NCI-H128 (cell line): Measurements from ENCODE around the gene TMEM97.
A peak's percentile ranks its signal among the peaks of the same experiment; 100 is the strongest.

Source experiments
- DNase-seq: peaks from one replicate; lab custom pipeline; 2025; ENCODE audit not compliant: unreplicated experiment; lab: John Stamatoyannopoulos, UW

The TMEM97 gene

DNA sequence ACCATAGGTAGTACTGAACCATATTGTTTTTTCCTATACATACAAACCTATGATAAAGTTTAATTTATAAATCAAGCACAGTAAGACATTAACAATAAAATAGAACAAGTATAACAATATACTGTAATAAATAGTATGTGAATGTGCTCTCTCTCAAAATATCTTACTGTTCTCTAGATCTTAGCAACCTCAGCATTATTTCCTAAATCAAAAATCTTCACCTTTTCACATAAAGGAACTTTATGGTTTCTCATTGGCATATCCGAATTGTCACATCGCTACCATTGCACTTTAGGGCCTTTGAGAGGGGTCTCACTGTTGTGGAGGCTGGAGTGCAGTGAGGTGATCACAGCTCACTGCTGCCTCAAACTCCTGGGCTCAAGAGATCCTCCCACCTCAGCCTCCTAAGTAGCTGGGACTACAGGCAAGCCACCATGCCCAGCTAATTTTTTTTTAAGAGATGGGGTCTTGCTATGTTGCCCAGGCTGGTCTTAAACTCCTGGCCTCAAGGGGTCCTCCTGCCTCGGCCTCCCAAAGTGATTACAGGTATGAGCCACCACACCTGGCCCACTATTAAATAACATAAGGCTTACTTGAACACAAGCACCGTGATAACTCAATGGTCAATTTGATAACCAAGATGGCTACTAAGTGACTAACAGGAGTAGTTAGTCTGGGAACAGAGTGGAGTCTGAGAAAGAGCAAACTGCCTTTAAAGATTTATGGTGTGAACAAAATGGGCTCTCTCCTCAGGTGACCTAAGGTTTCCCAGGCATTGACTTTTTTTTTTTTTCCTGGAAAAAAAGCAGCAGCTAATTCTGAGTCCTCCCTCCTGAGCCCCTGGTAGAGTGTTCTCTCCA, 2.9 kb upstream of the TMEM97 start:
- no peak for DNase-seq

- no peak for DNase-seq
Observed at GRCh38 chr17:28317099-28317965, 1.7 kb upstream of the TMEM97 start.

DNA sequence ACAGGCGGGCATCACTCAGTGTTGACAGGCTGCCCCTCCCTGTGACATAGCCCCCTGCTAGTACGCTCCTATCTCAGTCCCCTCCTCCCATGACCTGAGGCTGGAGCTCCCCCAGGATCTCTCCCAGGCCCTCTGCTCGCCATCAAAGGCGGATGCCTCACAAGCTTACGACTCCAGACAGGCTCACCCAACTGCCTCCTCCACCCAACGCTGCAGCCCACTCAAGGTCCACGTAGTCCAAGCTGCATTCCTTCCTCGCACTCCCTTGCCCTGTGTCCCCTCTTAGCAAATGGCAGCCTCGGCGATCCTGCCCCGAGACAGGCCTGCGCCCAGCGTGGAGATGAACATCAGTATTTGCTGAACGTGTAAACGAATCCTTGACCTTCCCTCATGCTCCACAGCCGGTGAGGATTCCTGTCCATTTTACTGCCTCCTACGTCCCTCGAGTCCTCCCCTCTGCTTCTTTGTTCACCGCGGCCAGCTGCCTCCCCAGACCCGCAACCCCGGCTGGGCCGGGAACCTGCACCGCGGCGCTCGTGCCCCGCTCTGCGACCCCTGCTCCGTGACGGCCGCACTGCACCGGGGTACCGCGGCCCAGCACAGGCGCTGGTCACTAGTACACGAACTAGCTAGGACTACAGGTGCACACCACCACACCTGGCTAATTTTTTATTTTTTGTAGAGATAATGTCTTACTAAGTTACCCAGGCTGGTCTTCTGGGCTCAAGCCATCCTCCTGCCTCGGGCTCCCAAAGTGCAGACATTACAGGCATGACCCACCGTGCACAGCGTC, 838 bp upstream of the TMEM97 start:
- DNase-seq: no peak

GRCh38 chr17:28319598-28319935, 567 bp downstream of the TMEM97 start:
- DNase-seq: no peak

DNA sequence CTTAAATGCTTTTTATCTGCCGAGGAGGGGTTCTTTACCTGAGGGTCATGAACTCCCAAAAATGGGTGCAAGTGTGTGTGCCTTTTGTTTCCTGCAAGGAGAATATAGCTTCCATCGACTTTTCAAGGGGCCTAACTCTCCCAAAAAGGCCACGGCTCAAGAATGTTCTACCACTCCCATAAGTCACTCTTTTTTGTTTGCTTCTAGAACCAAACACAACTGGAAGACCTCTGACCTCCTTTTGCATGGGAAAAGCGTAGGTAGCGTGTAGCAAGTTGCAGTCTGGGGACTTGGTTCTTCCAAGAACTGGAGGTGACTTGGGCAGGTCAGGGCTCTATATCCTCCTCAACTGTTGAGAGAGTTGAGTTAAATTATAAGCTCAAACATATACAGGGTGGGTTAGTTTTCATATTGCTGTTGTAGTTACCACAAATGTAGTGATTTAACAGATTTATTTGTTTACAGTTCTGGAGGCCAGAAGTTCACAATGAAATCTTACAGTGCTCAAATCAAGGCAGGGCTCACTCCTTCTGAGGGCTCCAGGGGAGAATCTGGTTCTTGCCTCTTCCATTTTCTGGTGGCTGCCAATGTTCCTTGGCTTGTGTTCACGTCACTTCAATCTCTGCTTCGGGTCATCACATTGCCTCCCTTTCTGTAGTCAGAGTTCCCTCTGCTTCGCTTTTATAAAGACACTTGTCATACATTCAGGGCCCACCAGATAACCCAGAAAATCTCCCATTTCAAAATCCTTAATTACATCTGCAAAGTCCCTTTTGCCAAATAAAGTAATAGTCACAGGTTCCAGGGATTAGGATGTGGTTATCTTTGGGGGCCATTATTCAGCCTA, 1.4 kb downstream of the TMEM97 start:
- no peak for DNase-seq

- DNase-seq: no peak
Observed at GRCh38 chr17:28324267-28324745, 5.3 kb downstream of the TMEM97 start.

DNA sequence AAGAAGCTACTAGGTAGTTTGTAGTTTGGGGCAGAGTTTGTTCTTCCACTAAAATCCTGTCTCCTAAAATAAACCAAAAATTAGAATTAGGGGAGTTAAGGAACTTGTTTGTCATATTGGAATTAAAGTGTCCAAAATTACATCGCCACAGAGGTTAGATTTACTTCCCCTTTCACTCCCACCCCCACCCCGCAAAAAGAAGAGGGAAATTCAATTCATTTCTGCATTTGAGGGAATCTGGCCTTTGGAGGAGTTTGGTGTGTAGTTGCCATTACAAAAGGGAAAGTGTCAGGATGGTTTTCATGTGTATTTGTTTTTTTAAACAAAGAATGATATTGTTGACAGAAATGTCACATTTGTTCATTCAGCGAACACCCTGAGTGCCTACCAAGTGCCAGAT, 5.8 kb downstream of the TMEM97 start:
- no peak for DNase-seq

GRCh38 chr17:28325211-28325610, 6.2 kb downstream of the TMEM97 start:
- DNase-seq: no peak

- no peak for DNase-seq
Observed at GRCh38 chr17:28326114-28326513, 7.1 kb downstream of the TMEM97 start.

DNA sequence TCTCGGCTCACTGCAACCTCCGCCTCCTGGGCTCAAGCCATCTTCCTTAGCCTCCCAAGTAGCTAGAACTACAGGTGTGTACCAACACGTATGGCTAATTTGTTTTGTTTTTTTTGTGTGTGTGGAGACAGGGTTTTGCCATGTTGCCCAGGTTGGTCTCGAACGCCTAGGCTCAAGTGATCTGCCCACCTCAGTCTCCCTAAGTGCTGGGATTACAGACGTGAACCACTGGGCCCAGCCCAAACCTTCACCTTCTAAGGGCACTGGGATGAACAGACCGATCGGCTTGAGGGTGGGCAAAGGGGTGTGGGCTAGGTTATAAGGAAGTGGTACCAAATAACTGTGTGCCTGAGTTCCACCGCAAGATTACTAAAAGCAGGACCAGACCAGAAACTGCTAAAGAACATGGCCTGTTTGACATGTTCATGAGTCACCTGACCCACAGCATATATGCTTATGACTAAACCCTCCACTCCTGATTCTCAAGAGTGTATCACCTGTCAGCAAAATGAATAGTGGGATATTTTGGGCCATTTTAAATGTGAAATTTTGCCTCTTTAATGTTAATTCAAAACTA, 8.1 kb downstream of the TMEM97 start:
- DNase-seq: no peak

DNA sequence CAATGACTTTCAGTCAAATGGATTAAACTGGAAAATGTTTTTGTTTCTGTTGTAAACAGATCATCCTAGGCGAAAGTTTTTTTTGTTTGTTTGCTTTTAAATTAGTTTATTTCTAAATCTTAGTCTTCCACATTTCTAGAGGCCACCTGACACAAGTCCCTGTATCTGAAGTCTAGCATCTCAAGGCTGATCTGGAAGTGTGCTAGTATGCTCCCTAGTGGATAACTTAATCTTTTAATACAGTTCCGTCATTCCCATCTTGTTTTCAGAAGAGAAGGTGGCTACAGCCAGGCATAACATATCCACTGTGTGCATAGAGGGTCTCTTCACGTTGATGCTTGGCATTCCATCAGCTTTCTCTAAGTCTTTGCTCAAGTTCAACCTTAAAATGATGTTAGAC, 8.7 kb downstream of the TMEM97 start:
- no peak for DNase-seq

- no peak for DNase-seq
Observed at GRCh38 chr17:28328325-28328724, 9.3 kb downstream of the TMEM97 start.

DNA sequence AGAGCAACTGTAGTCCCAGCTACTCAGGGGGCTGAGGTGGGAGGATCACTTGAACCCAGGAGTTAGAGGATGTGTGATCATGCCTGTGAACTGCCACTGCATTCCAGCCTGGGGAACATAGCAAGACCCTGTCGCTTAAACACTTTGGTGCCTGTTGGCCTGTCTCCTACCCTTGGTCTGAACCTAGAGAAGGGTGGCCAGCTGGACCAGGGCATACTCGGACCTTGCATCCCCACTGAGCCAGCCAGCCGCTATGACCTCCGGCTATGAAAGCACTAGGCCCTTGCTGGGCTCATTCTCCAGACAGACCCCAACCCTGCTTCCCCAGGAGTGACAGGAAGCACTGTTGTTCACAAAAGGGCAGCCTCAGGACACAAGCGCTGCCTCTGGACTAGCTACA, 11.7 kb downstream of the TMEM97 start:
- no peak for DNase-seq

DNA sequence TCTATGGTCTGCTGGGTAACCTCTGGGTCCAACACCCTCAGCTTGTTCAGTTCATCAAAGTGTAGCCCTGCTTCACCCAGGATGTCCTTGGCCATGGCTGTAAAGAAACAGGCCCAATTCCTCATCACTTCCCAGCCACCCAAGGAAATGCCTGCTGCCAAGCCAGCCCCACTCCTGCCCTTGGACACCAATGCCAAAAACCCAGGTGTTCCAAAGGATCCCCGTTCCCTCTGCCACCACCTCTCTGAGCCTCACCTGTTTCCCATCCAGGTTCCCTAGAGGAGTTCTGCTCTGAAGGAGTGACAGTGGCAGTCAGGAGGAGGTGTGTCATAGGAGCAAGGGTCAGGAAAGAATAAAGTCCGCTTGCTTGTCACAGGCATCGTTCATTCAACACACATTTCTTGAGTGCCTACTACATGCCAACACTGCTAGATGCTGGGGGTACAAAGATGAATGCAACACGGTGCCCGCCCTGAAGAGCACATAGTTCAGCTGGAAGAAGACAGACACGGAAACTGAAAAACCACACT, 13.0 kb downstream of the TMEM97 start:
- DNase-seq: no peak

DNA sequence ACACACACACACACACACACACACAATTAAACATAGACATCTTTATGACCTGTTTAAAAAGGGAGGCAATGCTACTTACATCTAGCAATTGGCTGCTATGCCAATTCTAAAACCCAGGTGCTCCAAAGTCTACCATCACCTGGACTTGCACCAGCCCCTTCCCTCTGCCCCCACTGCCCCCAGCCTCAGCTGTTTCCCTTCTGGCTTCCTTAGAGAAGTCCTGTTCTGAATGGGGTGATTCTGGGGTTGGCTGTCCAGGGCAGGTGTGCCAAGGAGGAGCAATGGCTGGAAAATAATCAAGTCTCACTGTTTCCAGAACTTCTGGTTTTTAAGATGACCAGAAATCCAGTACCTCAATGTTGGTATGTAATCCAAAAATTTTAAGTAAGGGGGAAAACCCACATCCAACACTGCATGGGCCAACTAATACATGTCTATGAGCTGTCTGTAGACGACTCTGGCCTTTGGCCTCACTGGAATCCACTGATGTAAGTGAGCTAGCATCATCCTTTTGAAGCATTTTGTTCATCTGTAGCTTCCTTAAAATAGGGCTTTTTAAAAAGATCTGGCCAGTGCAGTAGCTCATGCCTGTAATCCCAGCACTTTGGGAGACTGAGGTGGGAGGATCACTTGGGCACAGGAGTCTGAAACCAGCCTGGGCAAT, 14.2 kb downstream of the TMEM97 start:
- DNase-seq: no peak

DNA sequence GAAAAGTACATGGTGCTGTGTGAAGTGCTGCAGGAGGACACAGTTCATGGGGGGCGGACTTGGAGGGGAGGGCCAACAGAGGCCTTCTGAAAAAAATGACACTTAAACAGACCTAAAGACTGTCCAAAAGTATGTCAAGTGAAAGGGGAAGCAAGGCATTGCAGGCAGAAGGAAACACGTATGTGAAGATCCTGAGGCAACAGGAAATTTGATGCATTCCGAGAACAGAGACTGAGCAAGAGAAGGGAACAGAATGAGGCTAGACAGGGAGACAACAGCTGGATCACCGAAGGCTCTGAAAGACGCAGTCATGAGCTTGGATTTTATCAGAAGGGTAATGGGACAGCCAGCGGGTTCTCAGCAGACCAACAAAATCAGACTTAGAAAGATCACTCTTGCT, 15.2 kb downstream of the TMEM97 start:
- no peak for DNase-seq

DNA sequence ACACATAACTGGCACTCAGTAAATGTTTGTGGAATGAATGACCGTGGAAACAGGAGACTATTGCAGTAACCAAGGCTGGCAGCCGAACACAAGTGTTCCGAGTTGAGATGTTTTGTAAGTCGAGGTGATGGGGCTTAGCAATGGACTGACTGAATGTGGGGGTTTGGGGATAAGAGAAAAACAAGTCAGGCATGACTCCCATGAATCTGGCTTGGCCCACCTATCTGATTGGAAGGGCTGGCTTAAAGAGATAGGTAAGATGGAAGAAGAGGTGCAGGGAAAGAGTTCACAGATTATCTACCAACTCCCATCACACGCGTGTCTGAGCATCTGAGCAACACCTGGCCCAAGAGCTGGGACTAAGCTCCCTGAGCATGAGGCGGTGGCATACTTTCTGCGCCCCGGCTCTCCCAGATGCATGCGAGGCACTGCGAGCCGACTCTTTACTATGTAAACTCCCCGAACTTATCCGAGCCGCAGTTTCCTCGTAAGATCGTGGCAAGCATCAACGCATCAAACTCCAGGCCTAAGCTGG, 15.7 kb downstream of the TMEM97 start:
- DNase-seq: no peak

GRCh38 chr17:28335201-28335958, 16.4 kb downstream of the TMEM97 start, which contains the start of the genes IFT20 and TNFAIP1:
TSS of gene IFT20 (minus strand) at chr17:28335472. CDS start at chr17:28331985, 3,487 bp downstream.
TSS of gene TNFAIP1 (plus strand) at chr17:28335761. CDS start at chr17:28339522, 3,761 bp downstream.
- peak; percentile 93 for DNase-seq
